GM18951 (cell line): ENCODE data around the gene PRKRA.

Experiments
- POLR2A ChIP-seq: IDR thresholded peaks from 4 replicates; pipeline ENCODE4 v1.6.1; 2011; ENCODE audit warnings: mild to moderate bottlenecking; ENCODE audit not compliant: insufficient read length, insufficient read depth; ENCODE audit errors: extremely low read depth
- in situ Hi-C: fragments of 300-500 bp; cut with MboI; formaldehyde crosslinking; loops from one replicate; pipeline ENCODE4 v1.12.0; 2022; ENCODE audit warnings: low sequenced_read_pairs, mixed read lengths, inconsistent platforms; ENCODE audit not compliant: unreplicated experiment

PRKRA gene

DNA sequence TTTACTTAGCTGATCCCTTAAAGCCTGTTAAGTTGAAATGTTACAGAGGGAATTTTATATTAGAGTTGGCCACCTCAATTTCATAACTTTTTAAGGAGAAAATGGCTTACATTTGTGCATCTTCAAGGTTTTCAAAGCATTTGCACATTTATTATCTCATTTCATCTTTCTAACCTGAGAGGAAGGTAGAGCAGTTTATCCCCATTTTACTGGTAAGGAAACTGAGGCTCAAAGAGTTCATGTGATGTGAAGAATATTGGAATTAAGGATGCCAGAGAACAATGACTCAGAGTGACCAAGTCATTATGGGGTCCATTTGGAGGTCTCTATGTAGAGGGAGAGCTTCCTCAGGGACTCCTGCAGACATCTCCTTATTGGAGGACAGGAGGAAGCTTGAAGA lies 35.0 kb downstream of the PRKRA start:
- in situ Hi-C loops: loop anchor here (25.0 kb wide), 1 partner anchor 304 kb away; the partner anchor contains the start of gene RBM45
- TF ChIP-seq POLR2A: no peak

DNA sequence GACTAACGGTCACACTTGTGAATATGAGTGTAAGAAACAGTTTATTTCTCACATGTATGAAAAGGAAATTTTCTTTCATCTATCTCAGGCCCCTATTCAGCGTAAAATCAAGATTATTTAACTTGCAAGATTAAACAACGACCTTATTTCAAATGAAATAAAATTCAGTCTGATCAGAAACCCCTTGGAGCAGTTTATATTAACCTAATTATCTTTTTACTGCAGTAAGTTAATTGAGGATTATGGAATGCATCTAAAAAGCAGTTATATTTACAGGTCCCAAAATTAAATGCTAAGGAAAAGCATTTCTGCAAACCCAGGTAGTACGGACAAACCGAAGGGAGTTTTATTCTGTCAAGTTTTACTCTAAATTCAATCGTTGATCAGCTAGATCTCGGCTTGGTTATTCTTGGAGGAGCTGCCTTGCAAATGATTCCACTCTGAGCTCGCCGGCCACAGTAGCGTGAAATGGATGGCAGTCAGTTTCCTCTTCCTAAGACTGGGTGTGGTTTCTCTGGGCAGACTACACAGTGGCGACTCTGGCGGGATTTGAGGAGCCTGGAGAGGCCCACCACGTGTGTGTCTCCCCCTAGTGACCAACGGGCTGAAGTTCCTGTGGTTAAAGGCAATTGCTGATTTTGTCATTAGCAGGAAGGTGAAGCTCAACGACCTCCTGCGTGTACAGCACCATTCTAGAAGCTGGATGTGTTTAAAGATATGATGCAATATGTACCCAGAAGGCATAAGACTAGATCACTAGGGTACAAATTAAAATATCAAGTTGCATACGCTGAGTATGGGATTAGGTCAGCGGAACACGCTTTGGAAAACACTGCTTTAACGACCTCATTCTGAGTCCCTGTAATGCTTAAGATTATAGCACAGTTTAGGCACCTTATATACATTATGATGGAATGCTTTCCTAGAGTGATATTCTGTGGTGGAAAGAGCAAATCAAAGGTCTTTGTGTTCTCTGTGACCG lies 36.4 kb downstream of the PRKRA start:
- in situ Hi-C loops: loop anchor here (25.0 kb wide), 1 partner anchor 302 kb away; the partner anchor contains the start of gene RBM45
- TF ChIP-seq POLR2A: peak; percentile 67

DNA sequence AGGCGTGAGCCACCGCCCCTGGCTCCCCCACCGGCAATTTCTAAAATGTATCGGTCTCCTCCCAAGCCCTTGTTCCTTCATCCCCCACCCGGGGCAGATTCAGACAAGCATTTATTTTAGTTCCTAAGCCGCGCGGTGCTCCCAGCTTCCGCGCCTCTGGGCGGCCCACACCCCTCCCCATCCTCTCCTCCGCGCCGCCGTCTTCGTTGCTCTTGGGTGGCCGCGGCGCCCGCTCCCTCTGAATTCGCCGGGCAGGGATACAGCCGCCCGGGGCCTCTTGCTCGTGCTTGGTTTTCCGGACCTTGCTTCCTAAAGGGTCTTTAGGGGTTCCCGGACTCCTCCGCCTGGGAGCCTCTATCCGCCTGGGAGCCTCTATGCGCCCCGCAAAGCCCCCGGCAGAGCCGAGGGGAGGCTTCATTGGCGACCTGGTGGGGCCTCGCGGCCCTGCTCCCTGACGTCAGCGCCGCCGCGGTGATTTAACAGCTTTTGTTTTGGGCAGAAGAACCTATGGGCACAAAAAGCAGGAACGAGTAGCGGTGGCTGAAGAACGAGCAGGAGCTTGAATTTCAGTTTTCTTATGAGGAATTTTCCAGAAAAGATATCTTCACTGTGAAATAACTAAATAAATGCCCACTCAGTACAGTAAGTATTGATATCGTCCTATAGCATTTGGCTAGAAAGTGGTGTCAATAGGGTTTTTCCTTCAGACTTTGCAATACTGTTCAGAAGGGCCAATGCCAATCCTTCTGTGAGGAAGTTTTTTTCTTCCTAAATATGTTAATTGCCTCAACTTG lies 37.3 kb downstream of the PRKRA start:
- peak; percentile 71 for TF ChIP-seq POLR2A

DNA sequence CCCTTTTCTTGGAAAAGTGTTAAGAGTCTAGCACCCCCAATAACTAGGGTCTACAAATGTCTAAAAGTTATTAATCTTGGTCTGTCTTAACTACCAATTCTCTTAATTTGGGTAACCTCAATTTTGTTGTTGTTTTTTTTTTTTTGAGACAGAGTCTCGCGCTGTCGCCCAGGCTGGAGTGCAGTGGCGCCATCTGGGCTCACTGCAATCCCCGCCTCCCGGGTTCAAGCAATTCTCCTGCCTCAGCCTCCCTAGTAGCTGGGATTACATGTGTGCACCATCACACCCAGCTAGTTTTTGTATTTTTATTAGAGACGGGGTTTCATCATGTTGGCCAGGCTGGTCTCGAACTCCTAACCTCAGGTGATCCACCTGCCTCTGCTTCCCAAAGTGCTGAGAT lies 38.5 kb downstream of the PRKRA start:
- in situ Hi-C loops: loop anchor here (25.0 kb wide), 1 partner anchor 300 kb away; the partner anchor contains the start of gene RBM45

More for the DNA sequence above, 37.3 kb downstream of the PRKRA start:
- in situ Hi-C loops: loop anchor here (25.0 kb wide), 1 partner anchor 301 kb away; the partner anchor contains the start of gene RBM45

DNA sequence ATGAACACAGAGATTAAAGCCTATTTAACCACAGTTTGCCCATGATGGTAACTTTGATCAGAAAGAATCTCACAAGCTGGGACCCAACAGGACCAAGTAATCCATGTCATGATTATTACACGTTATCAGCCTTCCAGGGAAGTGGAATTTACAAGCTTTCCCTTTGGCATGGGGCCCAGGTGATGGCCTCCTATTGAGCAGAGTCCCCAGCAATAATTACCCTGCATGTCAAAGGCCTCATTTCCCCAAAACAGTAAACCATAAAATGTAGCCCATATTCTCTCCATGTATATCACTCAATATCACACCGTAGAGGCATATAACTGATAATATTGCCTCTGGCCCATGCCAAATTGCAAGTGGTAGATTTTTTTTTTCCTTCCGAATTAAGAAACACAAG lies 38.9 kb downstream of the PRKRA start:
- no peak for TF ChIP-seq POLR2A
- in situ Hi-C loops: loop anchor here (25.0 kb wide), 1 partner anchor 300 kb away; the partner anchor contains the start of gene RBM45

DNA sequence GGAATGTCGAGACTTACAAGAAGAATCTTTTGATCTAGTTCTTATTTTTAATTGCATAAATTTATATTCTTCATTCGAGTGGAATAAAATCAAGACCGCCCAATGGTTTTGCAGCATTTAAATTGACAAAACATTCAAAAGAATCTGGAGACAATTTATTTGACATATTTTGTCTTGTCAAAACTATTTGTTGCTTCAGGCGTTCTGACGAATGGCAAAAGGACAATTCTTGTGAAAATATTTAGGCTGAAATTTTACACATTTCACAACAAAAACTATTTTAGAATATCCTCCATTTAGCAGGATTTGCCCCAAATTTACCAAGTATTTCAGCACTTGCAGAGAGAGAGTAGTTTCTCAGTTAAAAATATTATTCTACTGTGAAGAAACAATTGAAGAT lies 41.7 kb downstream of the PRKRA start:
- in situ Hi-C loops: loop anchor here (25.0 kb wide), 1 partner anchor 297 kb away; the partner anchor contains the start of gene RBM45
- TF ChIP-seq POLR2A: no peak

DNA sequence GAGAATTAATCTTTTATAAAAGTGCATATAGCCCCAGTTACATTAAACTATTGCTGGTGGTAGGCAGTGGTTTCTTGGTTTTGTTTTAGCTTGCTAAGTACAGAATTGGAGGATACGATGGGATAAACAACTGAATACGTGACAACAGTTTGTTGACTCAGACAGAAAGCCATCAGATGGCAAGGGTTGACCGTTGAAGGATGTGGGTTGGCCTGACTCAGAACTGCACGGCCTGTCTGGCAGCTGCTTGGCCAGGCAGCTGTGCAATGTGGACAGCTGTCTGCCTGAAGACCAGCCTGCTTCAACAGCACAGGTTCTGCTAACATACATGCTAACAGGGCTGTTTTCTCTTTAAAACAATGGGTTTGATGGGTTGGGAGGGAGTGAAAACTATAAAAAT lies 46.6 kb downstream of the PRKRA start:
- TF ChIP-seq POLR2A: peak; percentile 19
- in situ Hi-C loops: loop anchor here (25.0 kb wide), 1 partner anchor 292 kb away; the partner anchor contains the start of gene RBM45

DNA sequence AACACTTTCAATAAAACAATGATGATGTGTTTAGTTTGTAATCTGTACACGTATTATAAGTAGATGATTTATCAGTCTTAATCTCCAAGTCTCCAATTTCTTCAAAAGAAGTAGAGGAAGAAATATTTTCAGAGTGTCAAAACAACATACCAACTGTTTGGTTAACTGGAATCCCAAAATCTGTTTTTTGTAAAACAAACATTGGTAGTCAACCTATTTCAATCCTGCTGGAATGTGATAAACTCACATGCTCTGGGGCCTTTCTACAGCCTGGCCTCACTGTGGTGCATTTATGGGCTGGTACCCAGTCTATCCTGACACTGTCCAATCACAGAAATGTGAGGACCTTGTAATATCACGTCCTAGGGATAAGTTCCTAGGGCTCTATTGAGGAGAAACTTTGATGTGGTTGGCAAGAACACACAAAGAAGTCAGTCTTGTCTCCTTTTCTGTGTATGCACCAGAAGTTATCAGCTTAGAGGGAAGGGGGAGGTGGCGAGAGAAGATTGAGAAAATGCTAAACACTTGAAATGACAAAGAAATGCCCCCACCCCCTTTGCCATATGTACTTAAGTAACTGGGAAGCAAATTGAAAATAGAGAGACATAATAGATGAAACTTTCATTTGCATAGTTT lies 47.2 kb downstream of the PRKRA start:
- TF ChIP-seq POLR2A: no peak
- in situ Hi-C loops: loop anchor here (25.0 kb wide), 1 partner anchor 291 kb away; the partner anchor contains the start of gene RBM45

DNA sequence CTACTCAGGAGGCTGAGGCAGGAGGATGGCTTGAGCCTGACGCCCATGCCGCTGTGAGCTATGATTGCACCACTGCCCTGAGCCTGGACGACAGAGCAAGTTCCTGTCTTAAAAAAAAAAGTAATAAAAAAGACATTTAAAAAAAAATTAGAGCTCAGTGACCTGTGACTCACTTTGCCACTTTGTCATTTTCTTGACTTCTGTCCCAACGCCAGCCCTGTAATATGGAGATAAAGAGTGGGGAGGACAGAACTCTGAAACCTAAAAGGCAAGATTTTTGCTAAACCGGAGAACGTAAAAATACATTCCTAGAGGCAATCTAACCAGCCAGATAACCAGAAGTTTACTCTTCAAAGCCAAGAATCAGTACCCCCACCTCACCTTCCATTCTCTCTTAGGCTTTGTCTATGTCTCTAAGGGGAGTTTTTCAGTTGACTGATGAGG lies 49.0 kb downstream of the PRKRA start:
- in situ Hi-C loops: loop anchor here (25.0 kb wide), 1 partner anchor 290 kb away; the partner anchor contains the start of gene RBM45

DNA sequence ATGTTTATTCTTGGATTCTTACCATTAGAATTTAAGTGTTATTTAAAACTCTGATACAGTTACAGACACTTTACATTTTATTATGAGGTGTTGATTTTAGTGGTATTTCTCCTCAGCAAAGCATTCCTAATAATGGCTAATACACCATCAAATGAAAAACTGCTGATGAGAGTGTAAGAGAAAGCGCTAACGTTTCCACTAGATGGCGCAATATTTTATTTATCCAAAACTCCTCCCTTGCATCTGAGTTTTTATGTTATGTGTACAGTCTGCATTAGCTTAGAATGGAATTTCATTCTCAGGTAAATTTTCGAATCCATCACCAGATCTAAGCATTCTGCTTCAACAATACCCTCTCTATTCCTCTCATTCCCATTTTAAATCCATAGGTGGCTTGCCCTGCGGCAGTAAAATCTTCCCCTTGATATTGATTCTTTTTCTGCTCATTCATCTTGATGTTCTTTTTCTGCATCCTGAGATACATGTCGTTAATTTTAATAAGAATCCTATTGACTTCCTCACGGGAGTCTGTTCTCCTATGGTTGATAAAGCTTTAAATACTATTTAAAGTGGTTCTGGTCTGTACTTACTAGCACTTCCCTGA lies 53.9 kb downstream of the PRKRA start:
- in situ Hi-C loops: no loop called here
- no peak for TF ChIP-seq POLR2A

More for the DNA sequence above, 49.0 kb downstream of the PRKRA start:
- no peak for TF ChIP-seq POLR2A

DNA sequence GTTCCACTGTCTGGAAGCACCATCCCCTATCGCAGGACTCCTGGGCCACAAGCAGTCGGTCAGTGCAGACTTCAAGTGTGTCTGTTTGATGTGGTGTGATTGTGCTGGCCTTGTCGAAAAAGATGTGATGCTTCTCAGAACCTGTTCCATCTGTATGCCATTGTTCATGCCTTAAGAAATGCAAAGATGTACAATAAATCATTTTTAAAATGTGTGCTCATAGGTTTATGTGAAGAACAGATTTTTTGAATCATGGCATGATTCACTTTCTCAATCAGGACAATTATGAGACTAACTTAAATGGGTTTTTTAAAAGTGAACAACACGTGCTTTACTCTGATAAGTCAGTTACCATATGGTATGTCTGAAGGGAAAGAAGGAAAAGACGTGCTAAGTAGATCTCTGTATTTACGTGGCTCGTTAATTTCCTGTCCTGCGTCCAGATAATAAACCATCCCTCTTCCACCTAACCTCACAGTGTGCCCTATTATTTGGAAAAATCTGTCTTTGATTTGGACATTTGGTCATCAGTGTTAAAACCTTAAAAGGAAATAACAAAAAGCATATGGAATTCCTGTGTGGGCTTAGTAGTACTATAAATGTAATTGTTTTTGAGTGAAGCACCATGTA lies 54.9 kb downstream of the PRKRA start:
- in situ Hi-C loops: no loop called here
- no peak for TF ChIP-seq POLR2A

DNA sequence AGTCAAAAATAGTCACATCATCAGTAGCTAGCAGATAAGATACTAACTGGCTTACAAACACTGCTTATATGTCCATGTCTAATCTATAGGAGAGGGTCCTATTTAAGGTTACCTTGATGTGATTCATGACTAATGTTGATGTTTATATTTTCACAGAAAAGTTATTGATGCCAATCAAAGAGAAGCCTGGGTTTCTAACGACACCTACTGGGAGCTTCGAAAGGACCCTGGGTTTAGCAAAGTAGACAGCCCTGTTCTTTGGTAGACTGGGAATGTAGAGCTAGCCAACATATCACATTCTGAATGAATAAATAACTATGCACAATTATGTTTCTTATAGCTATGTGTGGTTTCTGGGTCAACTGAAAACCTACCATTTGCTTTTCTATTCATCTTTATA lies 55.7 kb downstream of the PRKRA start:
- TF ChIP-seq POLR2A: no peak
- in situ Hi-C loops: no loop called here
